Natural killer cell (primary cell): Measurements from ENCODE around the gene CADM2. TPM values are rescaled to one million over a fixed set of nuclear protein-coding genes. Genes with fewer than 3 reads are reported as not detected.

ENCODE experiments used
- ATAC-seq, 3 donors: fragments of 150-1000 bp in 2 of 3; fragments of 200-7000 bp in 1 of 3; cut with Tn5 transposase; 1 replicate in 1 of 3; 2 replicates in 2 of 3; pipeline ENCODE4 v1.10.0; 2021; ENCODE audit warnings: mild to moderate bottlenecking in 2 of 3, moderate library complexity in 2 of 3
- DNase-seq, 2 donors: peaks; one replicate each; pipeline versions ENCODE4 v3.0.0 to v3.0.0-alpha.2; 2013 to 2021; ENCODE audit warnings: mixed read lengths in 1 of 2
- H3K27ac ChIP-seq: one replicate; pipeline ENCODE4 v1.5.1; 2013; ENCODE audit warnings: mild to moderate bottlenecking, low read length
- H3K27me3 ChIP-seq: one replicate; pipeline ENCODE4 v1.6.1; 2013; ENCODE audit warnings: low read length; ENCODE audit not compliant: control insufficient read depth, insufficient read depth
- H3K36me3 ChIP-seq: one replicate; pipeline ENCODE4 v1.6.1; 2013; ENCODE audit warnings: low read length; ENCODE audit not compliant: control insufficient read depth, insufficient read depth
- H3K4me1 ChIP-seq: one replicate; pipeline ENCODE4 v1.6.1; 2013; ENCODE audit warnings: low read length; ENCODE audit not compliant: control insufficient read depth, insufficient read depth
- H3K4me3 ChIP-seq: one replicate; pipeline ENCODE4 v1.5.1; 2013; ENCODE audit warnings: low read length
- H3K9me3 ChIP-seq: one replicate; pipeline ENCODE4 v1.6.1; 2013; ENCODE audit warnings: low read length; ENCODE audit not compliant: control insufficient read depth, insufficient read depth
- H3K27ac Mint-ChIP-seq, 2 donors: one replicate each; pipeline ENCODE4 v1.8.0; 2022; ENCODE audit warnings: mild to moderate bottlenecking in 2 of 2, mixed read lengths in 2 of 2, moderate library complexity in 1 of 2
- H3K27me3 Mint-ChIP-seq, 2 donors: one replicate each; pipeline ENCODE4 v1.8.0; 2022; ENCODE audit warnings: low read depth in 2 of 2, mixed read lengths in 2 of 2
- H3K36me3 Mint-ChIP-seq: one replicate; pipeline ENCODE4 v1.8.0; 2022; ENCODE audit warnings: mixed read lengths
- H3K4me1 Mint-ChIP-seq, 2 donors: one replicate each; pipeline ENCODE4 v1.8.0; 2022; ENCODE audit warnings: mixed read lengths in 2 of 2
- H3K4me3 Mint-ChIP-seq: one replicate; pipeline ENCODE4 v1.8.0; 2022; ENCODE audit warnings: mild to moderate bottlenecking, moderate library complexity, mixed read lengths
- H3K9me3 Mint-ChIP-seq, 2 donors: one replicate each; pipeline ENCODE4 v1.8.0; 2022; ENCODE audit warnings: mixed read lengths in 2 of 2
- CTCF ChIP-seq: fragments of 200-600 bp; IDR thresholded peaks from one replicate; pipeline ENCODE4 v1.8.0; 2022; ENCODE audit warnings: antibody characterized with exemption
- WGBS: methylation state at CpG from one replicate; pipeline ENCODE4 v1.1.7; 2013; ENCODE audit warnings: missing lambda C conversion rate; ENCODE audit not compliant: insufficient coverage; 5-methylcytosine and 5-hydroxymethylcytosine counted together
- intact Hi-C: fragments of 100-400 bp; cut with micrococcal nuclease; formaldehyde crosslinking; loops from one replicate; pipeline ENCODE4 v1.14.2; 2022
- total RNA-seq, 4 donors: library from RNA; stranded (reverse); fragments of 120-200 nt in 1 of 4; gene quantifications; one replicate each; pipeline versions ENCODE4 v1.2.3 to v1.2.4, GENCODE V29; 2013 to 2022

The CADM2 gene
- total RNA-seq, 3 donors from 2014 or later (not counting 1 experiment from before 2014, with no cell fraction given) = 0.07 TPM; not detected in 2

GRCh38 chr3:85533586-85533985 is 574.8 kb downstream of the CADM2 start:
- intact Hi-C loops = no loop called here
- no peak for TF ChIP-seq CTCF
- H3K36me3 Mint-ChIP-seq = no peaks in the 10 kb centered on the region
- Histone ChIP-seq H3K27ac (no peak overlapping the region), H3K4me1 (no peaks in the 10 kb centered on the region), H3K27me3 (no peaks in the 10 kb centered on the region), H3K9me3 (no peaks in the 10 kb centered on the region), H3K36me3 (no peaks in the 10 kb centered on the region), H3K4me3 (no peak overlapping the region)
- H3K27ac Mint-ChIP-seq = no peak overlapping the region
- ATAC-seq (no peak), DNase-seq (no peak)
- H3K4me1 Mint-ChIP-seq = no peaks in the 10 kb centered on the region
- H3K9me3 Mint-ChIP-seq = peaks cover 14 to 19% of the 10 kb centered on the region in 2 donors
- 94% methylated on average over 2 of the region's 2 CpGs for WGBS
- no peak overlapping the region for H3K4me3 Mint-ChIP-seq
- H3K27me3 Mint-ChIP-seq = no peaks in the 10 kb centered on the region

GRCh38 chr3:85535517-85535916 is 576.7 kb downstream of the CADM2 start:
- TF ChIP-seq CTCF = no peak

GRCh38 chr3:85539232-85539631 is 580.4 kb downstream of the CADM2 start:
- no peak for DNase-seq
- ATAC-seq = no peak
- Mint-ChIP-seq H3K9me3 (peaks cover 11% of the 10 kb centered on the region in 2 donors), H3K36me3 (no peaks in the 10 kb centered on the region), H3K27ac (no peak overlapping the region), H3K4me3 (no peak overlapping the region), H3K27me3 (no peaks in the 10 kb centered on the region), H3K4me1 (no peaks in the 10 kb centered on the region)
- Histone ChIP-seq H3K27ac (no peak overlapping the region), H3K36me3 (no peaks in the 10 kb centered on the region), H3K27me3 (no peaks in the 10 kb centered on the region), H3K4me3 (no peak overlapping the region), H3K9me3 (no peaks in the 10 kb centered on the region), H3K4me1 (no peaks in the 10 kb centered on the region)
- intact Hi-C loops = no loop called here
- no peak for TF ChIP-seq CTCF
- 17% methylated on average over 1 of the region's 1 CpG for WGBS

More at GRCh38 chr3:85535517-85535916, 576.7 kb downstream of the CADM2 start:
- Mint-ChIP-seq H3K36me3 (no peaks in the 10 kb centered on the region), H3K9me3 (peaks cover 13 to 14% of the 10 kb centered on the region in 2 donors), H3K27me3 (no peaks in the 10 kb centered on the region), H3K27ac (no peak overlapping the region), H3K4me1 (no peaks in the 10 kb centered on the region), H3K4me3 (no peak overlapping the region)
- ATAC-seq = no peak
- H3K27ac ChIP-seq = no peak overlapping the region
- H3K36me3 ChIP-seq = no peaks in the 10 kb centered on the region
- H3K4me1 ChIP-seq = no peaks in the 10 kb centered on the region
- no peaks in the 10 kb centered on the region for H3K27me3 ChIP-seq
- WGBS = 7% methylated on average over 2 of the region's 2 CpGs
- intact Hi-C loops = no loop called here
- DNase-seq = no peak
- H3K9me3 ChIP-seq = no peaks in the 10 kb centered on the region
- H3K4me3 ChIP-seq = no peak overlapping the region

GRCh38 chr3:85554153-85554552 is 595.4 kb downstream of the CADM2 start:
- WGBS = 79% methylated on average over 9 of the region's 10 CpGs
- Mint-ChIP-seq H3K9me3 (peaks cover 2 to 3% of the 10 kb centered on the region in 2 donors), H3K27ac (no peak overlapping the region), H3K27me3 (no peaks in the 10 kb centered on the region), H3K36me3 (no peaks in the 10 kb centered on the region), H3K4me1 (no peaks in the 10 kb centered on the region), H3K4me3 (no peak overlapping the region)
- intact Hi-C loops = no loop called here
- DNase-seq = no peak
- TF ChIP-seq CTCF = no peak
- Histone ChIP-seq H3K4me3 (no peak overlapping the region), H3K4me1 (no peaks in the 10 kb centered on the region), H3K36me3 (no peaks in the 10 kb centered on the region), H3K27ac (no peak overlapping the region), H3K9me3 (peaks cover 4% of the 10 kb centered on the region), H3K27me3 (no peaks in the 10 kb centered on the region)
- ATAC-seq = no peak
